Activated naive CD8-positive, alpha-beta T cell treated with anti-CD3 and anti-CD28 coated beads, Interleukin-2, amount 50 U/mL, for 16 hours (primary cell): ENCODE data around the gene UNC13D.
"Not testable (repeated sequence)": the region's sequence is repeated elsewhere in the genome, so short reads cannot be mapped to it uniquely, and the experiment has no call there.

Source experiments
- DNase-seq: peaks from one replicate; pipeline ENCODE4 v3.0.0-alpha.2; 2020; ENCODE audit warnings: low read depth, low spot score

UNC13D gene

DNA sequence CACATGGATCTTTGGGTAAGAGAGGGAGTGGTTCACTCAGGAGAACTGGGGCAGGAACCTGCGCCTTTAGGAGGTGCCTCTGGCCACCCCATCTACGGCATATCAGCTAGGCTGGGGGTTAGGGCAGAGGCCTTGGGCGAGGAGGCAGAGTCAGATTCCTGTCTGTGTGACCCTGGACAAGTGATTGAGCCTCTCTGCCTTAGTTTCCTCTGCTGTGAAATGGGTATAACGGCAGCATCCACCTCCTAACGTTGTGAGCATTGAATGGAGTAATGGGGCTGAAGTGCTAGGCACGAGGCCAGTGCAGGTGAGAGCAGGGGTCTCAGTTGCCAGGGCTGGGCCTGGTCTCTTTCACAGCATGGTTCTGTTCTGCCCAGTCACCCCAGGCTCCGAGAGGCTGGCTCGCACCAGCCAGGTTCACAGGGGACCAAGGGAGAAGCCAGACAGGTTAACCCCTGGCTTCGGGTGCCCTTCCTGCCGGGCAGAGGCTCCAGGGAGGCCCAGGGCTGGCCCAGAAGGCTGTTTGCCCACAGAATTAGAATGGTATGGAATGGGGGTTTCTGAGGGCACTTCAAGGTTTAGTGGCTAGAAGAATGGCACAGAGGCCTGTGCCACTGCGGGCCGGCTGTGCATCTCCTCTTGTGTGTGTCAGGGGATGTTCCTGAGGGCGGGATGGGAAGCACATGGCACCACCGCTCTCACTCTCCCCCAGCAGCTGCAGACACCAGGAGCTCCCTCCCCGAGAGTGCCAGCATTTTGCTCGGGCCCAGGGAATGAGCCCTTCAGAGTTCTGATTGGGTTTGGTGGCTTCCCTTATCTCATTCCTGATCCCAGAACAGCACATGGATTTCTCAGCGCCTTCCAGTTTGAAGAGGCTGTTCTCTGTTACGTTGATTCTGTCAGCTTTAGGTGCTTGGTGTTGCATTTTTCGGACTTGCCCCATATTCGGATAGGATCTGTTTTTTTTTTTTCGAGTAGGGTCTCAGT lies 23.8 kb downstream of the UNC13D start:
- DNase-seq = no peak

DNA sequence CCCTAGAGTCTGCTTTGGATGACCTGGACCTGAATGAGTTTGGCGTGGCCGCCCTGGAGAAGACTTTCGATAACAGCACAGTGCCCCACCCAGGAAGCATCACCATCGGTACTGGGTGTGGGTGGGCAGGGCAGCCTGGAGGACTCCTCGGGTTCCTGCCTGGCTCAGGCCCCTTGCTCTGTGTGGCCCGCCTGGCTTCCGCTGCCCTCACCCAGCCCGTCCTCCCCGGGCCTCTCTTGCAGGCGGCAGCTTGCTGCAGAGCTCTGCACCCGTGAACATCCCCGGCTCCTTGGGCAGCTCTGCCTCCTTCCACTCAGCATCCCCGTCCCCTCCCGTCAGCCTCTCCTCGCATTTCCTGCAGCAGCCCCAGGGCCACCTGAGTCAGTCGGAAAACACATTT lies 24.5 kb downstream of the UNC13D start:
- no peak for DNase-seq

DNA sequence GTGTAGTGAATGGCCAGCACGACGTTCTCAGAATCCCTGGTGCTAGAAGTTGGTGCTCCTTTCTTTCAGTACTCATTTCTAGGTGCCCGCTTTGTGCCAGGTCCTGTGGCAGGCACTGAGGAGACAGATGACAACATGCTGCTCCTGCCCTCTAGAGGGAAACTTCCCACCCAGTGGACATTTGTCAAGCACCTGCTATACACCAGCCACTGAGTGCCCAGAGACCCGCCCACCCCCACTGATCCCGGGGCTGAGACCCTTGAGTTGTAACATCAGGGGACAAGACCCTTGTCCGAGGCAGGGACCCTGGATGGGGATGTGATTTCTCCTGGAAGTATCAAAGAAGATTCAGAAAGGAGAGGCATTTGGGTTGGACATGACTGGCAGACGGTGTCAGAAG lies 25.1 kb downstream of the UNC13D start:
- no peak for DNase-seq

DNA sequence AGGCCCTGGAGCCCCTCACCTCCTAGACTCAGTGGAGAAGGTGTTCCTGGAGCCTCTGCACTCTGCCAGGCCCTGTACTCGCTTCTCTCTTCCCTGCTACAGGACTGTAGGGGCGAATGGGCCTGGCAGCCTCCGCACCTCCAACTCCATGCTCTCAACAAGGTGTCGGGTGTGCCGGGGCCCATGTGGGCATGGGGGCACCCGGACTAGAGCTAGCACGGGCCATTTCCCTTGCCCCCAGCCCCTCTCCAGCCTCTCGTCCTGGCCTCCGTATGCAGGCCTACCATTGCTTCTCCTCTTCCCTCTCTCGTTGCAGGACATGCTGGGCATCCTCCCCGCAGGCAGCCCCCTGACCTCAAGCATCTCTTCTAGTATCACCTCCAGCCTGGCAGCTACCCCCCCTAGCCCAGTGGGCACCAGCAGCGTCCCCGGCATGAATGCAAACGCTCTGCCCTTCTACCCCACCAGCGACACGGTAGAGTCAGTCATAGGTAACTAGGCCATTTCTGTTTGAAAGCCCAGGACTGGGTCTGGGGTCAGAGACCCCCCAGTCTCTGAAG lies 25.8 kb downstream of the UNC13D start:
- DNase-seq = no peak

DNA sequence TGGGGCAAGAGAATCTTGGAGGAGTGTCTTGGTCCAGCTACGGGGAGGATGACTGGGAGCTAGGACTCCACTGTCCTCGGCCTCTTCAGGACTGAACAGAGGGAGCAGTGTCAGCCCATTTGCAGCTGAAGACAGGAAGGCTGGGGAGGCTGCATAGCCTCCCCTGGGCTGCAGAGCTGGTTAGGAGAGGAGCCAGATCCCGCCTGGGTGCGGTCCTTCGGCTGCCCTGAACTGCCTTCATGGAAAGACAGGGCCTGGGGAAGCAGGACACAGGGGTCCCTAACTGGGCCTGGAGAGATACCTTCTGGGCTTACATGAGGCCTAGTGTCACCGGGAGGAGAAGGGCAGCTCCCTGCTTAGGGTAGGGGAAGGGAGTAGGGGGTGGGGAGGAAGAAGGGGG lies 26.6 kb downstream of the UNC13D start:
- no peak for DNase-seq

DNA sequence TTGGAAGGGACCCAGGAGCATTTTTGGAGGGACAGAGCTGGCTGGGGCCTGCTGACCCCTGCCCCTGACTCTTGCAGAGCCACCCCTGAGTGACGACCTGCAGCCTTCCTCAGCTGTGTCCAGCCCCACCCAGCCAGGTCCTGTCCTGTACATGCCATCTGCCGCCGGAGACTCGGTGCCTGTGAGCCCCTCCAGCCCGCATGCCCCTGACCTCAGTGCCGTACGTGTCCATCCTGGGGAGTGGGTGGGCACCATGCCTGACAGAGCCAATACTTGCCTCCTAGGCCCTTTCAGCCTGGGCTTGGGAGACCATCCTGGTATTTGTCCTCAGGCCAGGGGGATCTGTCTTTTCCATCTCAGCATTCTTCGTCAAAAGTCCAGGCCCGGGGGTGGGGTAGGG lies 27.5 kb downstream of the UNC13D start:
- DNase-seq = no peak

DNA sequence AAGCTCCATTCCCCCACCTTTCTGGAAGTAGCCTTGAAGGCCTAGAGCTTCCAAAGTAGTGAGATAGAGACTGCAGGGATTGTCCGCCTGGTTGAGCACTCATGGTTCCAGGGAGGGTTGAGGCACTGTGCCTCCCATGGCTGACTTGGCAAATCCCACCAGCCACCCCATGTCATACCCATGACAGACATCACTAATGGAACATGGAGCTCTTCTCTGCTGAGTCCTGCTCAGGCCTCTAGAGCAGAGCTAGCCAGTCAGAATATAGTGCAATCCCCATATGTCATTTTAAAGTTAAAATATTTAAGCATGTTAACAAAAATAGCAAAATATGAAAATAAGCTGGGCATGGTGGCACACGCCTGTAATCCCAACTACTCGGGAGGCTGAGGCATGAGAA lies 28.8 kb downstream of the UNC13D start:
- no peak for DNase-seq

DNA sequence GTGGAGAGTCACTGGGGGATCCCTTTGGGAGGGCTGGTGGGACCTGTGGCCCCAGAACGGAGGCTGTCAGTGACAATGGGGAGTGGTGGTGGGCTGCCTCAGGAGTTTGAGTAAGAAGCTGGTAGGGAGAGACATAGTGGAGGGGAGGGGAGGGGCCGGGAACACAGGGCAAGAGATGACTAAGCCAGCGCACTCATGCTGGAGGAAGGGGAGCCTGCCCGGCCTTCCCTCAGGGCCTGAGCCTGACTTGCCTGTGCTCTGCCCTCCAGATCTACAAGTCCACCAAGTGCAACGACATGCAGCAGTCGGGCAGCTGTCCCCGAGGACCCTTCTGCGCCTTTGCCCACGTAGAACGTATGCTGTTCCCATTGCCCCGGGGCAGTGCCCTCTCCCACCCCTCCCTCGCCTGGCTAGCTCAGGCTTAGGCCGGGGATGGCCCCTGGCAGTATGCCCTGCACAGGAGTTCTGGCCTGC lies 29.3 kb downstream of the UNC13D start:
- DNase-seq = no peak

DNA sequence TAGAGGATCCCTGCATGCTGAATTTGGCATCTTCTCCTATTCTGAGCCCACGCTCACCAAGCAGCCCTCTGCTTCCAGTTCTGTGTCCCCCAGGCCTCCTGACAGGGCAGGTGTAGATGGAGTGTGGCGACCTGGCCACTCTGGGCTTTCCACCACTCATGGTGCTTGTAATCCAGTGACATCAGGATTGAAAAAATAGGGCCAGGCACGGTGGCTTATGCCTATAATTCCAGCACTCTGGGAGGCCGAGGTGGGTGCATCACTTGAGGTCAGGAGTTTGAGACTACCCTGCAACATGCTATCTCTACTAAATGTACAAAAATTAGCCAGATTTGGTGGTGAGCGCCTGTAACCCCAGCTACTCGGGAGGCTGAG lies 30.2 kb downstream of the UNC13D start:
- DNase-seq = no peak

DNA sequence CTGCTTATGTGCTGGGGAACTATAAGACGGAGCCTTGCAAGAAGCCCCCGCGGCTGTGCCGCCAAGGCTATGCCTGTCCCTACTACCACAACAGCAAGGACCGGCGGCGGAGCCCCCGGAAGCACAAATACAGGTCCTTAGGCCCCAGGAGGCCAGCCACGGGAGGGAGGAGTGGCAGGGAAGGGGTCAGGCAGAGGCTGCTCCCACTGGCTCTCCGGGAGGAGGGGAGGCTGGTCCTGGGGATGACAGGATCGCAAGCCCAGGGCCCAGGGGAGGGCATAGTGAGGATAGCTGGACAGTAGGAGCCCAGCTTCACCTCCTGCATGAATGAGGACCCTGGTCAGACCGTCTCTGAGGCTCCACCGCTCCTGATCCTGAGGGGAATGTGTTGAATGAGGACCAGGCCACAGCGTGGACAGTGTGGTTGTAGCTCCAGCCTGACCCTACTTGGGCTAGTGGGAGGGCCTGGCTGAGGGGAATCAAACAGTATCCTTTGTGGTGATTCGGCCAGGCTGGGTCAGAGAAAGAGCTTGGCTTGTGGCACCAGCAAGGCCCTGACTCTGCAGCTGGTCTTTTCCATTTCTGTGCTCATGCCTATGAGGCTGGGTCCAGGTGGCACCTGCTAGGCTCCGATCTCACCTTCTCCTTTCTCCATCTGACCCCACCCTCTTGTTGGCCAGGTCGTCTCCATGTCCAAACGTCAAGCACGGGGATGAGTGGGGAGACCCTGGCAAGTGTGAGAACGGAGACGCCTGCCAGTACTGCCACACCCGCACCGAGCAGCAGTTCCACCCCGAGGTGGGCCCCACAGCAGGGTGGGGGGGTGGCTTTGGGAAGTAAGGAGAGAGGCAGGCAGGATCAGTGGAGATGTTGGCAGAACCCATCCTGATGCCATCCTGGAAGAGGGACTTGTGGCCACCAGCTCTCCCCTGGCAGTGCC lies 30.9 kb downstream of the UNC13D start:
- no peak for DNase-seq

DNA sequence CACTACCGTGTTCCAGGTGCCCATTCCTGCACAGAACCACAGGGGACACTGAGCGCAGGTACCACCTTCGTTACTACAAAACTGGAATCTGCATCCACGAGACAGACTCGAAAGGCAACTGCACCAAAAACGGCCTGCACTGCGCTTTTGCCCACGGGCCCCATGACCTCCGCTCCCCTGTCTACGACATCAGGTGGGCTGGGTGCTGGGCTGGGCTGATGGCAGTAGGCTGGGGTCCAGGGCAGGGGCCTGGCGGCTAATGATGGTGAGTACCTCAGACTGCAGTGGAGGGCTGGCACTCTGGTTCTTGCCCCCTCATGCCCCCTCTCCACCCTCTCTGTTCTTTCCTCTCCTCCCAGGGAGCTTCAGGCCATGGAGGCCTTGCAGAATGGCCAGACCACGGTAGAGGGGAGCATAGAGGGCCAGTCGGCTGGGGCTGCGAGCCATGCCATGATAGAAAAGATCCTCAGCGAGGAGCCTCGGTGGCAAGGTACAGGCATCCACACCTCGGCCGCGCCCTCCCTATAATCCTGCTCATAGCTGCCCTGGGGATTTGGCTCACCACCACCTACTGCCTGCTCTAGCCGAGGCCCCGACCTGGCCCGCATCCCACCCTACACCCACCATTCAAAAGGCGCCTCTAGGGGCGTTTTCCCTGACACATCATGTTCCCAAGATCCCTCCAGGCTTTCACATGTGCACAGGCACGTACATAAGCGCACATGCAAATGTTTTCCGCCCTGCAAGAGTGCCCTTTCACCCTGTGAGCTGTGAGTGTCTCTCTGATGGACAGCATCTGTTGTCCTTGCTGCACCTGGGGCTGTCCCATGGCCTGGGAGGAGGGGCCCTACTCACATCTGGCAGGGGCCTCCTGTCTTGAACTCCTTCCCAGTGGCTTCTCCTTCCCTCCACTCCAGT lies 31.8 kb downstream of the UNC13D start:
- no peak for DNase-seq

DNA sequence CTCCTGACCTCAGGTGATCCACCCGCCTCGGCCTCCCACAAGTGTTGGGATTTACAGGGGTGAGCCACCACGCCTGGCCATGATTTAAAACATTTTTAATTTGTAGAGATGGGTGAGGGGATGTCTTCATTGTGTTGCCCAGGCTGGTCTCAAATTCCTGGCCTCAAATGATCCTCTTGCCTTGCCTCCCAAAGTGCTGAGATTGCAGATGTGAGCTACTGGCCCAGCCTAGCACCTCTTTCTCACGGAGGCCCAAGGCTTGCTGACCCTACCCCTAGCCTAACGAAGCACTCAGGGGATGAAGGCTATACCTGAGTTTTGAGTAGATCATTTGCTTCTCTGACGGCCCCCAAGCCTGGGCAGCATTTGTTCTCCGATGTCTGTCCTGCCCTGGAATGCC lies 33.0 kb downstream of the UNC13D start:
- DNase-seq = no peak

DNA sequence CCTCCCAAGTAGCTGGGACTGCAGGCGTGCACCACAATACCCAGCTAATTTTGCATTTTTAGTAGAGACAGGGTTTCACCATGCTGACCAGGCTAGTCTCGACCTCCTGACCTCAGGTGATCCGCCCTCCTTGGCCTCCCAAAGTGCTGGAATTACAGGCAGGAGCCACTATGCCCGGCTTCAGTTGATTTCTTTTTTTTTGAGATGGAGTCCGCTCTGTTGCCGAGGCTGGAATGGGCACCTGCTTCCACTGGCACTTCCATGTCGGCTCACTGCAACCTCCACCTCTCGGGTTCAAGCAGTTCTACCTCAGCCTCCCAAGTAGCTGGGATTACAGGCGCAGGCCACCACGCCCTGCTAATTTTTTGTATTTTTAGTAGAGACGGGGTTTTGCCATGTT lies 33.4 kb downstream of the UNC13D start:
- DNase-seq = not testable (repeated sequence)

DNA sequence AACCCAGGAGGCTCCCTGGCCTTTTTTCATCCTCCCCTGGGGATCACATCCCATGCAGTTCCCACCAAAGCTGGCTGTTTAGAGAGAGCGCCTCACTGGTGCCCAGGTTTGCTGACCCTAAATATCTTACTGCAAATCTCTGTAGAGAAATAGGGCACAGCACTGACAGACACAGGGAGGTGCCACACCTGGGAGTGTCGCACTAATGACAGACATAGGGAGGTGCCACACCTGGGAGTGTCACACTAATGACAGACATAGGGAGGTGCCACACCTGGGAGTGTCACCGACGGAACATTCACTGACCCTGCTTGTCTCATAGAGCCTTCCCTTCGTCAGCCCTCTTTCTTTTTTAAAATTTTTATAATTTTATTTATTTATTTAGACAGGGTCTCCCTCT lies 34.0 kb downstream of the UNC13D start:
- no peak for DNase-seq

DNA sequence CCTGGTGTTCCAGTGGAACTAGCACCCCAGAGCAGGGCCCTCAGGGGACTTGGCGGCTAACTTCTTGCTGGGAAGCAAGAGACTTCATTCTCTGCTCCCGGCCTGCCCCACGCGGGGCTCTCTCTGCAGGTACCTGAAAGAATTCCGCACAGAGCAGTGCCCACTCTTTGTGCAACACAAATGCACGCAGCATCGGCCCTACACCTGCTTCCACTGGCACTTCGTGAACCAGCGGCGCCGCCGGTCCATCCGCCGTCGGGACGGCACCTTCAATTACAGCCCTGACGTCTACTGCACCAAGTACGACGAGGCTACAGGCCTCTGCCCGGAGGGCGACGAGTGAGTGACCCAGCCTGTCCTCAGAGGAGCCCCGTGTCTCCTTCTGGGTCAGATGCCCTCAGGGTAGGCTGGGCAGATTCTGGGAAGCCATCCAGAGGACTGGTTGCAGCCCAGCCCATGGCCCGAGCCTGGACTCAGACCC lies 34.5 kb downstream of the UNC13D start:
- DNase-seq = no peak

DNA sequence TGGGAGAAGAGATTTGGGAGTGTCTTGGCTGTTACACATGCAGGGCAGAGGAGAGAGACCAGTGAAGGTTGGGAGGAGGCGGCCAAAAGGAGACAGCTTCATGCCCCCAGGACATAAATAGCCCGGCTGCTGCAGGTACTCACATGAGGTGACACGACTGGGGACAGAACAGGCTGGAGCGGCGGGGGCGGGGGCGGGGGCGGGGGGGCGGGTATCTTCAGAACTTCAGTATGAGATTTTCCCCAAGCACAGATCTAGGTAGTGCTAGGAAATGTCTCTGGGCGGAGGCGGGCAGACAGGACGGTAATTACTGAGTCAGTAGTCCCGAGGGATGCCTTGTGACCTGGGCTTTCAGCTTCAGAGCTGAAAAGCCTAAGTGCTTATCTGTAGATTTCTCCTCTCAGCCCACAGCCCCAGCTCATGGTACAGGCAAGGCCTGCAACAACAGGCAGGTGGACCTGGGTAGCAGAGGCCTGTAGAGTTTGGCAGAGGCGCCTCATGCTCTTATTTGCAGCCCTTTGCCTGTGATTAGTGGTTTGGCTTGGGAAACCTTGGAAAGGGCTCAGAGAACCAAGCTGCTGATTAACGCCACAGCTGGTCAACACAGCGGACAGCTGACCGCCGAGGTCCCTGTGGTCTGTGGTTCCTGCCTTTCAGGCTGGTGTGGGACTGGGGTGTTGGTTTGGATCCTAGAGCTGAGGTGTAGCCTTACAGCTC lies 35.1 kb downstream of the UNC13D start:
- no peak for DNase-seq

DNA sequence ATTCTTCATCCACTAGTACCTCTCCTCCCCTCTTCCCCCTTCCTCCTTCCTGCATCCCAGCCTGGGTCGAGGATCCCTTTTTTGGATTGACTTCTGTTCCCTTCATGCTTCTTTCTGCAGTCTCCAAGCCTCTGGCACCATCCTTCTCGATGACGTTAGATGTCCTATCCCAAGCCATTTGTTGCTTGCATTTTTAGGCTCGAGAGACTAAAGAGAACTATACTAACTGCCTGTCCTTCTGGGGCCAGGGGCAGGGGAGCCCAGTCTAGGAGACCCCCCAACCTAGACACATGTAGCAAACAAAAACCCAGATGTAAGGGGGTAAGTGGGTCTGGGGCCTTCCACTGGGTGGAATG lies 35.7 kb downstream of the UNC13D start:
- DNase-seq = no peak

DNA sequence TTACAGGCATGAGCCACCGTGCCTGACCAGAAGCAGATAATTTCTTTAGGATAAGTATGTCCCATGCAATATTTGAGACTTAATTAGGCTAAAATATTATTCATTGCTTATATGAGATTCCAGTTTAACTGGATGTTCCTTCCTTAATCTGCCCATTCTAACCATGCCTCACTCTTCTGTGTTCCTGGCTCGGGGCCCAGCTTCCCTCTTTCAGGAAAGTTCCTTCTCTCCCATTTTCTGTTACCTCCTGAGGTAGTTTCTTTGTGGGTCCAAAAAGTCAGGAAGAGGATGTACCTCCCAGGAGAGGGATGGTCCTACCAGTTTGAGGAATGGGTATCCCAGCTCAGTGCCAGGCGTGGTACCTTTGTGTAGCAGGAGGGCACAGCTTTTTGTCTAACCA lies 36.3 kb downstream of the UNC13D start:
- DNase-seq = no peak

DNA sequence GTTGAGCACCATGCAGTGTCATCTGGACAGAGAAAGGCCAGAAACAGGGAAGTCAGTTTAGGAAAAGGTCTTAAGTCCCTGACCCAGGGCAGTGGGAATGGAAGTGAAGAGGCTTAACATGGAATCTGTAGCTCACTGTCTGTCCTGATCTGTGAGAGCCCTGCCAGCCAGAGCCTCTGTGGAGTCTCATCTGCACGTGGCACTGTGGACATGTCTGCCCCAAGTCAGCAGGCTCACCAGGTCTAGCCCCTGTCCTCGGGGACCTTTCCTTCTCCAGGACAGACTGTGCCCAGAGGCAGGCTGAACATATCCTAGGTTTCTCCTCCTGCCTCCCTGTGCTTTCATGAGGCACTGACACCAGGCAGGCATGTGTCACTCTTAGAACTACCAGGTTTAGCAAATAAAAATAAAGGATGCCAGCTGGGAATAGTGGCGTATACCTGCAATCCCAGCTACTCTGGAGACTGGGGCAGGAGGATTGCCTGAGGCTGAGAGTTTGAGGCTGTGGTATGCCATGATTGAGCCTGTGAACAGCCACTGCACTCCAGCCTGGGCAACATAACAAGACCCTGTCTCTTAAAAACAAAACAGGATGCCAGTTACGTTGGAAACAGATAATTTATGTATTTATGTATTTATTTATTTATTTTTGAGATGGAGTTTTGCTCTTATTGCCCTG lies 37.2 kb downstream of the UNC13D start:
- DNase-seq = no peak

DNA sequence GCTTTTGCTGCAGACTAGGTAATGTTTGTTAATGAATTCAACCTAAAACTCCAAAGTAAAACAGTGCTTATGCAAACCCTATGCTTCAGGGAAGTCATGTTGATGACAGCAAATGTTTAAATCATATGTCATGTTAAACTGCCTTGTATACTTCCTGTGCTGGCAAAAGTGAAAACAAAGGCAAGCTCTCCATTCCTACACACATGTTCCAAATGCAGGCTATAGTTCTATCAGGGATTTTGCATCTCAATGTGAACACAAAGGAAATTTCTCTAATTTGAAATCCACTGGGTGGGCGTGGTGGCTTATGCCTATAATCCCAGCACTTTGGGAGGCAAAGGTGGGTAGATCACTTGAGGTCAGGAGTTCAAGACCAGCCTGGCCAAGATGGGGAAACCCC lies 40.3 kb downstream of the UNC13D start:
- no peak for DNase-seq
